HCT116 (cell line): ENCODE measurements around the gene TMC4.

ENCODE experiments used
- CBX3 ChIP-seq: IDR thresholded peaks from 2 replicates; pipeline ENCODE4 v1.6.1; 2012; ENCODE audit warnings: low read depth
- CTCF ChIP-seq, 3 experiments: fragments of 200-600 bp in 1 of 3; sonication (generic) in 1 of 3; IDR thresholded peaks in 2 of 3; conservative IDR thresholded peaks in 1 of 3; 2 replicates each; pipeline ENCODE4 v1.5.1; 2012 to 2017; ENCODE audit warnings: low read depth in 2 of 3, low read length in 2 of 3, antibody characterized with exemption in 1 of 3, borderline replicate concordance in 1 of 3, control low read depth in 1 of 3, mild to moderate bottlenecking in 1 of 3, mixed read lengths in 1 of 3, mixed run types in 1 of 3, moderate library complexity in 1 of 3; ENCODE audit not compliant: insufficient read depth in 1 of 3
- EZH2 ChIP-seq: fragments of 200-600 bp; sonication (generic); IDR thresholded peaks from 2 replicates; pipeline ENCODE4 v1.6.1; 2017; ENCODE audit warnings: antibody characterized with exemption, mixed run types
- EZH2phosphoT487 ChIP-seq: fragments of 200-600 bp; IDR thresholded peaks from 2 replicates; pipeline ENCODE4 v1.6.1; 2018; ENCODE audit warnings: antibody characterized with exemption, borderline replicate concordance
- JUND ChIP-seq: IDR thresholded peaks from 2 replicates; pipeline ENCODE4 v1.6.1; 2012
- MAX ChIP-seq: IDR thresholded peaks from 2 replicates; pipeline ENCODE4 v1.6.1; 2012
- POLR2AphosphoS5 ChIP-seq: IDR thresholded peaks from 2 replicates; pipeline ENCODE4 v1.6.1; 2011; ENCODE audit warnings: mild to moderate bottlenecking, low read depth, low read length, moderate library complexity
- REST ChIP-seq: IDR thresholded peaks from 2 replicates; pipeline ENCODE4 v1.6.1; 2012; ENCODE audit warnings: low read depth
- SIN3A ChIP-seq: IDR thresholded peaks from 2 replicates; pipeline ENCODE4 v1.6.1; 2012; ENCODE audit warnings: low read depth
- SRF ChIP-seq: IDR thresholded peaks from 2 replicates; pipeline ENCODE4 v1.6.1; 2012; ENCODE audit warnings: low read depth
- TCF7L2 ChIP-seq: IDR thresholded peaks from 2 replicates; pipeline ENCODE4 v1.7.0; 2011; ENCODE audit warnings: borderline replicate concordance, inconsistent platforms; ENCODE audit not compliant: insufficient read depth, insufficient read length; ENCODE audit errors: extremely low read depth
- ZBTB33 ChIP-seq: IDR thresholded peaks from 2 replicates; pipeline ENCODE4 v1.6.1; 2011; ENCODE audit warnings: mild to moderate bottlenecking, low read length, moderate library complexity; ENCODE audit not compliant: insufficient replicate concordance; ENCODE audit errors: extremely low read depth
- ZFX ChIP-seq: fragments of 450-650 bp; IDR thresholded peaks from 2 replicates; pipeline ENCODE4 v1.6.1; 2017

- TF ChIP-seq CTCF (IDR thresholded peaks at IDR 0.05 in 2 of 3, conservative IDR thresholded peaks at IDR 0.05 in 1 of 3; ENCODE audit: borderline replicate concordance in 1 of 3, insufficient read depth in 1 of 3, low read depth in 2 of 3, low read length in 2 of 3): no peak
- no peak; the same call in 1 of the 2 replicates for TF ChIP-seq POLR2AphosphoS5
- no peak for TF ChIP-seq MAX
- TF ChIP-seq EZH2: no peak
- TF ChIP-seq REST: no peak
- TF ChIP-seq SRF: no peak
- no peak for TF ChIP-seq TCF7L2
- TF ChIP-seq CBX3: no peak
- no peak for TF ChIP-seq ZBTB33
- TF ChIP-seq EZH2phosphoT487: no peak
- no peak for TF ChIP-seq JUND
- TF ChIP-seq SIN3A: no peak
- TF ChIP-seq ZFX: no peak
These were observed 37.0 kb upstream of the TMC4 start for GRCh38 chr19:54209811-54210494.
